ENCODE measurements around the gene C20orf202. TPM values are rescaled to one million over a fixed set of nuclear protein-coding genes. Genes with fewer than 3 reads are reported as not detected.

Gene C20orf202
- total RNA-seq (2014; rRNA removed; shearing (Covaris generic)) (not detected in 2 replicates), polyA plus RNA-seq (2016; fragmentation: Nextera tagmentation; extraction: Ambion mirVana) (0.17 TPM in 1 of 2 replicates, not detected in the other)
- long read RNA-seq, result 0 reads

DNA sequence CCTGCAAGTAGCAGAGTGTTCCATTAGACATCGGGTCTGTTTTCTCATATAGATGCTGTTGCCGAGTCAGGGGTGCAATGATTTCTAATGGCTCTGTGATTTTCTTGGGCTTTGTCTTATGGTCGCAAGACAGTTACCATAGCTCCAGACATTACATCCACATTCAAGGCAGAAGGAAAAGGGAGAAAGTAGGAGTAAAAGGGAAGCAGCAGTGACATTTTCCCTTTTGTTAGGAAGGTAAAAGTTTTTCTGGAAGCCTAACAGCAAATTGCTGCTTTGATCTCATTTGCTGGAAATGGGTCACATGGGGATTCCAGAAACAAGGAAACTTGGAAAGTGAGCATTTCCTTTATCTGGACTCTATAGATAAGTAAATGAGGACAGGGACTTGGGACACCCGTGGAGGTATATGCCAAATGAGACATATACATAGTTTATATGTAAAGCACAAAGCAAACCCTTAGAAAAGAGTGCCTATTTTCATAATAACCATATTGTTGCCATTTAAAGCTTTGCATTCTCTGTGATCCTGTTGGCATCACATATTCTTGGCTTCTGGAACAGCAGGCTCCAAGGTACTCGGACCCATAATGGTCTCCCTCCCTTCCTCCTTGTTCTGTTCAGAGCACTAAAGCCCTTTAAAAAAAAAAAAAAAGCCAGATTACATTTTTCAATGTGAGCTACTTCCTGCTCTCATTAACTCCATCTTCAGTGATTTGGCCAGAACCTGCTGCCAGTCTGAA is at the start of gene C20orf202:
Gene C20orf202 (plus strand): TSS at position 693 of the 743 bp plus-strand sequence. CDS start 132 bp downstream, outside the sequence.
- no peaks in the 10 kb centered on the region for H3K4me1 ChIP-seq (ENCODE audit: insufficient read depth)
- no peak within 1 kb of the TSS for H3K4me3 ChIP-seq
- Mint-ChIP-seq H3K9me3 (no peaks in the 10 kb centered on the region), H3K4me3 (no peak within 1 kb of the TSS), H3K4me1 (no peaks in the 10 kb centered on the region), H3K27ac (no peak within 1 kb of the TSS), H3K27me3 (ENCODE audit: insufficient read depth, low read depth, poor library complexity) (peaks cover 3% of the 10 kb centered on the region), H3K36me3 (ENCODE audit: low read depth) (no peaks in the 10 kb centered on the region)
- H3K4me2 ChIP-seq, result no peak within 1 kb of the TSS
- no peak within 1 kb of the TSS for H2AFZ ChIP-seq
- H3K27ac ChIP-seq (ENCODE audit: low read depth), result no peak within 1 kb of the TSS
- no peak for TF ChIP-seq NANOG (IDR thresholded peaks at IDR 0.05; ENCODE audit: borderline replicate concordance)
- TF ChIP-seq, protein P1, sequence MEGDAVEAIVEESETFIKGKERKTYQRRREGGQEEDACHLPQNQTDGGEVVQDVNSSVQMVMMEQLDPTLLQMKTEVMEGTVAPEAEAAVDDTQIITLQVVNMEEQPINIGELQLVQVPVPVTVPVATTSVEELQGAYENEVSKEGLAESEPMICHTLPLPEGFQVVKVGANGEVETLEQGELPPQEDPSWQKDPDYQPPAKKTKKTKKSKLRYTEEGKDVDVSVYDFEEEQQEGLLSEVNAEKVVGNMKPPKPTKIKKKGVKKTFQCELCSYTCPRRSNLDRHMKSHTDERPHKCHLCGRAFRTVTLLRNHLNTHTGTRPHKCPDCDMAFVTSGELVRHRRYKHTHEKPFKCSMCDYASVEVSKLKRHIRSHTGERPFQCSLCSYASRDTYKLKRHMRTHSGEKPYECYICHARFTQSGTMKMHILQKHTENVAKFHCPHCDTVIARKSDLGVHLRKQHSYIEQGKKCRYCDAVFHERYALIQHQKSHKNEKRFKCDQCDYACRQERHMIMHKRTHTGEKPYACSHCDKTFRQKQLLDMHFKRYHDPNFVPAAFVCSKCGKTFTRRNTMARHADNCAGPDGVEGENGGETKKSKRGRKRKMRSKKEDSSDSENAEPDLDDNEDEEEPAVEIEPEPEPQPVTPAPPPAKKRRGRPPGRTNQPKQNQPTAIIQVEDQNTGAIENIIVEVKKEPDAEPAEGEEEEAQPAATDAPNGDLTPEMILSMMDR (conservative IDR thresholded peaks at IDR 0.05; ENCODE audit: low read depth in 2 of 2), result no peak
- no peak for TF ChIP-seq ETS1 (IDR thresholded peaks at IDR 0.05)
- TF ChIP-seq STAT1 (IDR thresholded peaks at IDR 0.05; ENCODE audit: unreplicated experiment), result no peak
- TF ChIP-seq CREB1 (CRISPR knock-in tag; IDR thresholded peaks at IDR 0.05; ENCODE audit: low read depth), result no peak
- TF ChIP-seq ZNF114 (CRISPR knock-in tag; IDR thresholded peaks at IDR 0.05), result no peak
- TF ChIP-seq JUNB (IDR thresholded peaks at IDR 0.05; ENCODE audit: unreplicated experiment), result no peak
- no peak for TF ChIP-seq EZH2phosphoT487 (IDR thresholded peaks at IDR 0.05; ENCODE audit: unreplicated experiment)
- TF ChIP-seq ZNF331 (CRISPR knock-in tag; IDR thresholded peaks at IDR 0.05; ENCODE audit: low read depth), result no peak
- no peak for TF ChIP-seq EZH2 (IDR thresholded peaks at IDR 0.05; ENCODE audit: low read depth, unreplicated experiment)
- no peak for TF ChIP-seq POLR2AphosphoS5 (IDR thresholded peaks at IDR 0.05; ENCODE audit: low read depth)
- no peak for TF ChIP-seq REST (IDR thresholded peaks at IDR 0.05; ENCODE audit: unreplicated experiment)
- TF ChIP-seq ZNF462 (CRISPR knock-in tag; IDR thresholded peaks at IDR 0.05), result no peak
- H3K36me3 ChIP-seq (ENCODE audit: insufficient read depth), result no peaks in the 10 kb centered on the region
- no peaks in the 10 kb centered on the region for H3K27me3 ChIP-seq (ENCODE audit: insufficient read depth)
- H3K79me2 ChIP-seq (replicated peaks; ENCODE audit: insufficient read depth), result no peaks in the 10 kb centered on the region
- no peaks in the 10 kb centered on the region for H3K9me2 ChIP-seq (ENCODE audit: insufficient read depth)
- DNase-seq (ENCODE audit: low spot score), result no peak
- ATAC-seq, result no peak
- H3F3A ChIP-seq (replicated peaks; ENCODE audit: low read depth), result no peaks in the 10 kb centered on the region
- H4K20me1 ChIP-seq (replicated peaks; ENCODE audit: insufficient read depth), result no peaks in the 10 kb centered on the region; the same call in 1 of the 2 replicates
